ENCODE measurements around the gene PTPRN2. TPM values are rescaled to one million over a fixed set of nuclear protein-coding genes. Genes with fewer than 3 reads are reported as not detected.
A peak's percentile ranks its signal among the peaks of the same experiment; 100 is the strongest.

PTPRN2 gene
- total RNA-seq, 4 donors from 2014 or later = 14.9 to 34.3 (median 21.3) TPM

GRCh38 chr7:157522189-157522588 lies 1065.4 kb downstream of the PTPRN2 start:
- Histone ChIP-seq H3K27me3 (no peaks in the 10 kb centered on the region), H3K4me3 (no peak overlapping the region), H3K9me3 (no peaks in the 10 kb centered on the region), H3K27ac (no peak overlapping the region), H3K4me1 (no peaks in the 10 kb centered on the region), H3K36me3 (no peaks in the 10 kb centered on the region)
- peak in 2 of 3 donors; percentile 11 to 18 for DNase-seq
- TF ChIP-seq POLR2A (IDR thresholded peaks at IDR 0.05) = no peak
- TF ChIP-seq CTCF (IDR thresholded peaks at IDR 0.05) = no peak

- H3K36me3 ChIP-seq = no peaks in the 10 kb centered on the region
- DNase-seq = peak in 1 of 3 donors; percentile 15
- no peaks in the 10 kb centered on the region for H3K27me3 ChIP-seq
- H3K4me1 ChIP-seq = no peaks in the 10 kb centered on the region
- no peaks in the 10 kb centered on the region for H3K9me3 ChIP-seq
- TF ChIP-seq CTCF (IDR thresholded peaks at IDR 0.05) (no peak), POLR2A (IDR thresholded peaks at IDR 0.05) (no peak)
- no peak overlapping the region for H3K27ac ChIP-seq
- H3K4me3 ChIP-seq = no peak overlapping the region
Measured at GRCh38 chr7:157521752-157522151, 1065.9 kb downstream of the PTPRN2 start.

GRCh38 chr7:157521061-157521731 lies 1066.4 kb downstream of the PTPRN2 start:
- no peaks in the 10 kb centered on the region for H3K9me3 ChIP-seq
- H3K27ac ChIP-seq = no peak overlapping the region
- H3K27me3 ChIP-seq = no peaks in the 10 kb centered on the region
- no peaks in the 10 kb centered on the region for H3K4me1 ChIP-seq
- DNase-seq = peak in 2 of 3 donors; percentile 27 to 41
- no peaks in the 10 kb centered on the region for H3K36me3 ChIP-seq
- no peak for TF ChIP-seq POLR2A (IDR thresholded peaks at IDR 0.05)
- no peak for TF ChIP-seq CTCF (IDR thresholded peaks at IDR 0.05)
- H3K4me3 ChIP-seq = no peak overlapping the region

GRCh38 chr7:157520249-157520648 lies 1067.4 kb downstream of the PTPRN2 start:
- Histone ChIP-seq H3K27me3 (no peaks in the 10 kb centered on the region), H3K36me3 (no peaks in the 10 kb centered on the region), H3K9me3 (no peaks in the 10 kb centered on the region), H3K27ac (no peak overlapping the region), H3K4me1 (no peaks in the 10 kb centered on the region), H3K4me3 (no peak overlapping the region)
- TF ChIP-seq POLR2A (IDR thresholded peaks at IDR 0.05) = no peak
- peak in 2 of 3 donors; percentile 26 to 27 for DNase-seq

- no peaks in the 10 kb centered on the region for H3K4me1 ChIP-seq
- no peaks in the 10 kb centered on the region for H3K27me3 ChIP-seq
- TF ChIP-seq POLR2A (IDR thresholded peaks at IDR 0.05) (no peak), CTCF (IDR thresholded peaks at IDR 0.05) (no peak)
- H3K36me3 ChIP-seq = no peaks in the 10 kb centered on the region
- H3K27ac ChIP-seq = no peak overlapping the region
- H3K4me3 ChIP-seq = no peak overlapping the region
- DNase-seq = peak in 2 of 3 donors; percentile 13 to 30
- no peaks in the 10 kb centered on the region for H3K9me3 ChIP-seq
Measured at GRCh38 chr7:157519798-157520244, 1067.8 kb downstream of the PTPRN2 start.

- no peak overlapping the region for H3K4me3 ChIP-seq
- no peaks in the 10 kb centered on the region for H3K4me1 ChIP-seq
- H3K36me3 ChIP-seq = no peaks in the 10 kb centered on the region
- H3K27me3 ChIP-seq = no peaks in the 10 kb centered on the region
- no peaks in the 10 kb centered on the region for H3K9me3 ChIP-seq
- peak in 1 of 3 donors; percentile 17 for DNase-seq
- TF ChIP-seq CTCF (IDR thresholded peaks at IDR 0.05) (no peak), POLR2A (IDR thresholded peaks at IDR 0.05) (no peak)
- H3K27ac ChIP-seq = no peak overlapping the region
Measured at GRCh38 chr7:157519246-157519645, 1068.4 kb downstream of the PTPRN2 start.
